MM.1S (cell line): ENCODE data around the gene CEP85L.

Experiments used
- DNase-seq: peaks from one replicate; pipeline ENCODE4 v3.0.0-alpha.2; 2015
- H2AFZ ChIP-seq: fragments of 300-600 bp; sonication (generic); 2 replicates; pipeline ENCODE4 v1.6.0; 2016; ENCODE audit warnings: antibody characterized with exemption, low read length
- H3F3A ChIP-seq: fragments of 300-600 bp; sonication (generic); 2 replicates; pipeline ENCODE4 v1.6.1; 2016; ENCODE audit warnings: mild to moderate bottlenecking, antibody characterized with exemption, low read length, moderate library complexity, mixed read lengths; ENCODE audit not compliant: insufficient read depth
- H3K27ac ChIP-seq: fragments of 300-600 bp; sonication (generic); 2 replicates; pipeline ENCODE4 v1.5.1; 2016; ENCODE audit warnings: mild to moderate bottlenecking, low read length
- H3K27me3 ChIP-seq: fragments of 300-600 bp; sonication (generic); replicated peaks from 2 replicates; pipeline ENCODE4 v1.6.0; 2016; ENCODE audit warnings: low read length; ENCODE audit not compliant: insufficient read depth
- H3K36me3 ChIP-seq: fragments of 300-600 bp; sonication (generic); replicated peaks from 2 replicates; pipeline ENCODE4 v1.6.1; 2016; ENCODE audit warnings: mild to moderate bottlenecking, low read length, mixed read lengths; ENCODE audit not compliant: insufficient read depth
- H3K4me1 ChIP-seq: fragments of 300-600 bp; sonication (generic); 2 replicates; pipeline ENCODE4 v1.6.1; 2016; ENCODE audit warnings: low read length, mixed read lengths
- H3K4me2 ChIP-seq: fragments of 300-600 bp; sonication (generic); 2 replicates; pipeline ENCODE4 v1.6.0; 2016; ENCODE audit warnings: low read depth, low read length
- H3K4me3 ChIP-seq: fragments of 300-600 bp; sonication (generic); 2 replicates; pipeline ENCODE4 v1.5.1; 2016; ENCODE audit warnings: low read length, mixed read lengths
- H3K79me2 ChIP-seq: fragments of 300-600 bp; sonication (generic); 2 replicates; pipeline ENCODE4 v1.6.1; 2016; ENCODE audit warnings: mixed run types, low read length, mixed read lengths
- H3K9ac ChIP-seq: fragments of 300-600 bp; sonication (generic); 2 replicates; pipeline ENCODE4 v1.6.1; 2016; ENCODE audit warnings: low read length, mixed read lengths
- H3K9me2 ChIP-seq: fragments of 300-600 bp; sonication (generic); replicated peaks from 2 replicates; pipeline ENCODE4 v1.6.1; 2016; ENCODE audit warnings: mild to moderate bottlenecking, low read length, mixed read lengths; ENCODE audit not compliant: insufficient read depth
- H3K9me3 ChIP-seq: fragments of 300-600 bp; sonication (generic); replicated peaks from 2 replicates; pipeline ENCODE4 v1.6.1; 2016; ENCODE audit warnings: mild to moderate bottlenecking, low read length, mixed read lengths; ENCODE audit not compliant: insufficient read depth
- H4K20me1 ChIP-seq: fragments of 300-600 bp; sonication (generic); 2 replicates; pipeline ENCODE4 v1.6.1; 2016; ENCODE audit warnings: mild to moderate bottlenecking, low read length, moderate library complexity, mixed read lengths; ENCODE audit not compliant: insufficient read depth
- CTCF ChIP-seq: fragments of 300-600 bp; sonication (generic); IDR thresholded peaks from 2 replicates; pipeline ENCODE4 v1.5.1; 2016; ENCODE audit warnings: antibody characterized with exemption, low read length, mixed read lengths
- EZH2 ChIP-seq: fragments of 300-600 bp; sonication (generic); optimal IDR thresholded peaks from 2 replicates; pipeline ENCODE3; 2017; ENCODE audit warnings: low read depth, mild to moderate bottlenecking, antibody characterized with exemption, low read length, mixed read lengths
- EZH2phosphoT487 ChIP-seq: fragments of 300-600 bp; sonication (generic); IDR thresholded peaks from 2 replicates; pipeline ENCODE4 v1.6.1; 2018; ENCODE audit warnings: antibody characterized with exemption, low read length

The CEP85L gene

GRCh38 chr6:118581489-118581959 lies 69.9 kb downstream of the CEP85L start:
- no peaks in the 10 kb centered on the region for H4K20me1 ChIP-seq
- H2AFZ ChIP-seq, result no peak overlapping the region
- TF ChIP-seq EZH2phosphoT487 (no peak), CTCF (no peak), EZH2 (no peak)
- no peaks in the 10 kb centered on the region for H3K79me2 ChIP-seq
- no peaks in the 10 kb centered on the region for H3K9me3 ChIP-seq
- H3K4me3 ChIP-seq, result no peak overlapping the region
- no peak for DNase-seq
- no peaks in the 10 kb centered on the region for H3K4me1 ChIP-seq
- no peaks in the 10 kb centered on the region for H3K9me2 ChIP-seq
- H3F3A ChIP-seq, result no peaks in the 10 kb centered on the region
- no peaks in the 10 kb centered on the region for H3K27me3 ChIP-seq
- no peak overlapping the region for H3K9ac ChIP-seq
- H3K4me2 ChIP-seq, result no peak overlapping the region
- H3K27ac ChIP-seq, result no peak overlapping the region
- no peaks in the 10 kb centered on the region for H3K36me3 ChIP-seq

- TF ChIP-seq EZH2phosphoT487, result no peak
- peak; percentile 67 for TF ChIP-seq CTCF
- TF ChIP-seq EZH2, result no peak
- no peak overlapping the region for H3K27ac ChIP-seq
- no peaks in the 10 kb centered on the region for H3K9me2 ChIP-seq
- H3K4me3 ChIP-seq, result no peak overlapping the region
- no peak overlapping the region for H3K4me2 ChIP-seq
- no peaks in the 10 kb centered on the region for H3K9me3 ChIP-seq
- no peaks in the 10 kb centered on the region for H4K20me1 ChIP-seq
- peak; percentile 59 for DNase-seq
- H2AFZ ChIP-seq, result no peak overlapping the region
- no peaks in the 10 kb centered on the region for H3K4me1 ChIP-seq
- no peak overlapping the region for H3K9ac ChIP-seq
- H3F3A ChIP-seq, result no peaks in the 10 kb centered on the region
- no peaks in the 10 kb centered on the region for H3K79me2 ChIP-seq
- H3K36me3 ChIP-seq, result no peaks in the 10 kb centered on the region
- H3K27me3 ChIP-seq, result no peaks in the 10 kb centered on the region
Measured at GRCh38 chr6:118580585-118581419, 70.6 kb downstream of the CEP85L start.

DNA sequence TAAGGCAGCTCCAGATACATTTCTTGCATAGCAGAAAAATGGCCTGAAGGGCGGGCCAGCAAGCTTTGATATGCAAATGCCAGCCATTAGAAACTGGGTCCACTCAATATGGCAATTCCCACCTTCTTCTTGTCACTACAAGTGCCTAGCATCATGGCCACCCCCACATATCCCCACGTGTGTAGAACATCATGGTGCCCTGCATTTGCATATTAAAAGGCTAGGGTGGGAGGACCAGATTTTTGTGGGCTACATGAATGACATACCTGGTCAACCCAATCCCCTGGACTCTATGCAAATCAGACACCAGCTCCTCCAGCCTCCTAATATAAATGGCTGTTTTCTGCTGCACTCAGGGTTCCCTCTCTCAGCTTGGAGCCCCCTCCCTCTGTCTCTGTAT lies 71.6 kb downstream of the CEP85L start:
- H3K4me2 ChIP-seq, result no peak overlapping the region
- no peak for DNase-seq
- no peak overlapping the region for H2AFZ ChIP-seq
- H3K27ac ChIP-seq, result no peak overlapping the region
- TF ChIP-seq EZH2phosphoT487, result no peak
- TF ChIP-seq CTCF, result no peak
- TF ChIP-seq EZH2, result no peak
- no peak overlapping the region for H3K4me3 ChIP-seq
- no peaks in the 10 kb centered on the region for H3K27me3 ChIP-seq
- H3K9me3 ChIP-seq, result no peaks in the 10 kb centered on the region
- H3K9me2 ChIP-seq, result no peaks in the 10 kb centered on the region
- H3K4me1 ChIP-seq, result no peaks in the 10 kb centered on the region
- no peaks in the 10 kb centered on the region for H3F3A ChIP-seq
- H4K20me1 ChIP-seq, result no peaks in the 10 kb centered on the region
- no peaks in the 10 kb centered on the region for H3K79me2 ChIP-seq
- no peak overlapping the region for H3K9ac ChIP-seq
- H3K36me3 ChIP-seq, result no peaks in the 10 kb centered on the region
